MCF 10A (cell line): ENCODE results near the gene PRG2. TPM values are rescaled to one million over a fixed set of nuclear protein-coding genes. Genes with fewer than 3 reads are reported as not detected.

ENCODE experiments used
- BruUV-seq: library from RNA; stranded (reverse); fragments of 400-500 nt; replicated peaks from 2 replicates; lab custom pipeline; 2021; lab: Mats Ljungman, UMichigan
- CTCF ChIA-PET: fragments of 300-600 bp; sonication (Branson Sonifier 250); formaldehyde crosslinking; extraction: SDS; loops from one replicate; lab custom pipeline; 2021; ENCODE audit warnings: antibody characterized with exemption, inconsistent platforms; lab: Yijun Ruan, JAX
- POLR2A ChIA-PET: fragments of 300-600, 350-650 bp; sonication (Branson Sonifier 250); formaldehyde crosslinking; extraction: SDS; loops from one replicate; lab custom pipeline; 2020; ENCODE audit warnings: antibody characterized with exemption, inconsistent platforms; lab: Yijun Ruan, JAX
- DNase-seq: peaks from one replicate; pipeline ENCODE4 v3.0.0-alpha.2; 2018; ENCODE audit not compliant: unreplicated experiment
- H3K27ac Mint-ChIP-seq: one replicate; pipeline ENCODE4 v1.8.0; 2022; ENCODE audit warnings: mild to moderate bottlenecking, low read depth, mixed read lengths; ENCODE audit not compliant: unreplicated experiment
- H3K27me3 Mint-ChIP-seq: one replicate; pipeline ENCODE4 v1.8.0; 2022; ENCODE audit warnings: mixed read lengths; ENCODE audit not compliant: insufficient read depth, unreplicated experiment
- H3K36me3 Mint-ChIP-seq: one replicate; pipeline ENCODE4 v1.8.0; 2022; ENCODE audit warnings: mild to moderate bottlenecking, moderate library complexity, mixed read lengths; ENCODE audit not compliant: insufficient read depth, unreplicated experiment
- H3K4me1 Mint-ChIP-seq: one replicate; pipeline ENCODE4 v1.8.0; 2022; ENCODE audit warnings: mixed read lengths; ENCODE audit not compliant: insufficient read depth, unreplicated experiment
- H3K4me3 Mint-ChIP-seq: one replicate; pipeline ENCODE4 v1.8.0; 2022; ENCODE audit warnings: mild to moderate bottlenecking, moderate library complexity, mixed read lengths; ENCODE audit not compliant: unreplicated experiment
- H3K9me3 Mint-ChIP-seq: one replicate; pipeline ENCODE4 v1.8.0; 2022; ENCODE audit warnings: mixed read lengths; ENCODE audit not compliant: unreplicated experiment
- intact Hi-C: fragments of 100-400 bp; cut with micrococcal nuclease; formaldehyde crosslinking; loops from 2 replicates; pipeline ENCODE4 v1.14.1; 2022
- total RNA-seq: library from RNA; stranded (reverse); gene quantifications from 2 replicates; pipeline ENCODE4 v1.2.3, GENCODE V29; 2022
- TF ChIP-seq, protein P1 (sequence below): fragments of 200-600 bp; IDR thresholded peaks from one replicate; pipeline ENCODE4 v1.8.0; 2022; ENCODE audit warnings: antibody characterized with exemption, mild to moderate bottlenecking; ENCODE audit not compliant: unreplicated experiment

PRG2 gene
- total RNA-seq, 1 experiment from 2014 or later: not detected

DNA sequence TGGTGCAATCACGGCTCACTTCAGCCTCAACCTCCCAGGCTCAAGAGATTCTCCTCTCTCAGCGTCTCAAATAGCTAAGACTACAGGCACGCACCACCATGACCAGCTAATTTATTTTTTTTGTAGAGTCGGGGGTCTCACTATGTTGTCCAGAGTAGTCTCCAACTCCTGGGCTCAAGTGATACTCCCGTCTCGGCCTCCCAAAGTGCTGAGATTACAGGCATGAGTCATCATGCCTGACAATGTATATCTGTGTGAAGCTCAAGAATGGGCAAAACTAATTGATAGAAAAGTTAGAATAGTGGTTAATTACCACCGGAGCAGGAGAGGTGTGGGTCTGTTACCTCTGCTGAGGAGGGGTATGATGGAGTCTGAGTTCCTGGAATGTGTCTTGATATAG is 45.6 kb upstream of the PRG2 start:
- TF ChIP-seq, protein P1, sequence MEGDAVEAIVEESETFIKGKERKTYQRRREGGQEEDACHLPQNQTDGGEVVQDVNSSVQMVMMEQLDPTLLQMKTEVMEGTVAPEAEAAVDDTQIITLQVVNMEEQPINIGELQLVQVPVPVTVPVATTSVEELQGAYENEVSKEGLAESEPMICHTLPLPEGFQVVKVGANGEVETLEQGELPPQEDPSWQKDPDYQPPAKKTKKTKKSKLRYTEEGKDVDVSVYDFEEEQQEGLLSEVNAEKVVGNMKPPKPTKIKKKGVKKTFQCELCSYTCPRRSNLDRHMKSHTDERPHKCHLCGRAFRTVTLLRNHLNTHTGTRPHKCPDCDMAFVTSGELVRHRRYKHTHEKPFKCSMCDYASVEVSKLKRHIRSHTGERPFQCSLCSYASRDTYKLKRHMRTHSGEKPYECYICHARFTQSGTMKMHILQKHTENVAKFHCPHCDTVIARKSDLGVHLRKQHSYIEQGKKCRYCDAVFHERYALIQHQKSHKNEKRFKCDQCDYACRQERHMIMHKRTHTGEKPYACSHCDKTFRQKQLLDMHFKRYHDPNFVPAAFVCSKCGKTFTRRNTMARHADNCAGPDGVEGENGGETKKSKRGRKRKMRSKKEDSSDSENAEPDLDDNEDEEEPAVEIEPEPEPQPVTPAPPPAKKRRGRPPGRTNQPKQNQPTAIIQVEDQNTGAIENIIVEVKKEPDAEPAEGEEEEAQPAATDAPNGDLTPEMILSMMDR: no peak
- Mint-ChIP-seq H3K4me1 (peaks cover 15% of the 10 kb centered on the region), H3K4me3 (no peak overlapping the region), H3K36me3 (no peaks in the 10 kb centered on the region), H3K9me3 (no peaks in the 10 kb centered on the region), H3K27me3 (no peaks in the 10 kb centered on the region), H3K27ac (no peak overlapping the region)
- intact Hi-C loops: no loop called here
- no peak for DNase-seq
- ChIA-PET POLR2A (interaction anchor here (1.3 to 1.7 kb wide), 2 partner anchors 8 to 21 kb away, joined by 3 read pairs; no protein-coding TSS in a partner anchor), CTCF (interaction anchor here (0.6 to 5.8 kb wide), 8 partner anchors 10 to 1073 kb away, joined by 3 to 40 read pairs (median 4); partner anchors contain the start of gene RTN4RL2)
- no TSS peak for BruUV-seq

DNA sequence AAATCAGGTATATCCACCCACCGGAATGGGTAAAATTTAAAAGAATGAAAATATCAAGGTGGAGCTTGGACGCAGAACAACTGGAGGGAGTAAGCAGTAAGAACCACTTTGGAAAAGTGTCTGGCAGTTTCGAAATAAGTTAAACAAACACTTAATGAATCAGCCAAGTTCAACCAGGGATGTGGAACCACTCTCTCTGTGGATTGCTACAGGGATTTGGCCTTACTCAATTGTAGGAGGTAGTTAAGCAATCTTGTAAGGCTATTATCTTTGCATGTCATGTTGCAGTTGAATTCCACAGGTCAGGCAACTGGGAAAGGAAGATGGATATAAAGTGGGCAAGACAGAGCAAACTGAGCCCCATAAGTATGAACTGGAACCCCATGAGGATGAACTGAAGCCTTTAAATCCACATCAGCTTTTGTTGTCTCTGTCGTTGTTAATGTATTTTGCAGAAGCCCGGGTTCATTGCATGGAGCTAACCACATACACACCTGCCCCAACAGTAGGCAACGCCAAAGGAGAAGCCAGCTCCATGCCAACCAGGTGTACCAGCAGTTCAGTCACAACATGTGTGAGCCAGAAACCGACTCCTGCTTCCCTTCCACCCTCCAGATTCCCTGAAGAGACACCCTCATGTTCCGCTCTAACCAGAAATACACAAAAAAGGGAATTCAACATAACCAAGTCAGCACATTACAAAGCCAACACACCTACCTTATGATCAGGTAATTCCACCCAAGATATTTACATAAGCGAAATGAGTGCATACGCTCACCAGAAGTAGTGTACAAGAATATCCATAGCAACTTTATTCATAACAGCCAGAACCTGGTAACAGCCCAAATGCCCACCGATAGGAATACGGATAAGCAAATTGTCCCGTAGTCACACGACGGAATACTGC is 44.4 kb upstream of the PRG2 start:
- H3K27ac Mint-ChIP-seq: peak overlapping the region; percentile 85
- H3K27me3 Mint-ChIP-seq: no peaks in the 10 kb centered on the region
- ChIA-PET POLR2A (interaction anchor here (0.5 to 1.8 kb wide), 13 partner anchors 8 to 354 kb away, joined by 3 to 18 read pairs (median 3); partner anchors contain the start of gene SLC43A3), CTCF (interaction anchor here (0.6 to 5.8 kb wide), 7 partner anchors 9 to 95 kb away, joined by 3 to 40 read pairs (median 4); no protein-coding TSS in a partner anchor)
- no peaks in the 10 kb centered on the region for H3K36me3 Mint-ChIP-seq
- intact Hi-C loops: no loop called here
- DNase-seq: peak; percentile 96
- BruUV-seq: no TSS peak
- H3K4me1 Mint-ChIP-seq: peaks cover 17% of the 10 kb centered on the region
- peak overlapping the region; percentile 41 for H3K4me3 Mint-ChIP-seq
- TF ChIP-seq, protein P1: no peak
- no peaks in the 10 kb centered on the region for H3K9me3 Mint-ChIP-seq

DNA sequence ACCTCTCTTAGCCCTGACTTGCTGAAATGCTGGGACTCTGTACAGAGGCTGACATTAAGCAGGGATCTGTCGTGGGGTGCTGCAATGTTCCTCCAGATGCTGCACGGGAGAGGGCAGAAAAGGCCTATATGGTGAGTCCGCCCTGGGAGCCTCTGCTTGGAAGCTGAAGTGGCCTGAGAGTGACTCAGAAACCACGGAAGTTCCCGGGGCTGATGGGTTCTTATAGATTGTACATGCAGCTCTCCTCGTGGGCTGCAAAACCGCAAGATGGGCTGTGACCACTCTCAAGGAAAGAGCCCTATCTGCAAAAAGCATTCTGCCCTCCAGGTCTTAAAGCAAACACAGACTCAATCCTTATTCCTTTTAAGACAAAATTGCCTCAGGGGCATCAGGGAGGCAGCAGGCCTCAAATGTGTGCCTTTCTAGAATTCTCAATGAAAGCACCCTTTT is 42.3 kb upstream of the PRG2 start:
- Mint-ChIP-seq H3K4me1 (peaks cover 22% of the 10 kb centered on the region), H3K9me3 (no peaks in the 10 kb centered on the region), H3K4me3 (no peak overlapping the region), H3K27me3 (no peaks in the 10 kb centered on the region), H3K36me3 (no peaks in the 10 kb centered on the region), H3K27ac (peak overlapping the region; percentile 46)
- TF ChIP-seq, protein P1: no peak
- intact Hi-C loops: no loop called here
- ChIA-PET POLR2A (no interaction called here), CTCF (interaction anchor here (1.7 kb wide), 1 partner anchor 61 kb away, joined by 5 read pairs; no protein-coding TSS in a partner anchor)
- DNase-seq: no peak
- BruUV-seq: no TSS peak

DNA sequence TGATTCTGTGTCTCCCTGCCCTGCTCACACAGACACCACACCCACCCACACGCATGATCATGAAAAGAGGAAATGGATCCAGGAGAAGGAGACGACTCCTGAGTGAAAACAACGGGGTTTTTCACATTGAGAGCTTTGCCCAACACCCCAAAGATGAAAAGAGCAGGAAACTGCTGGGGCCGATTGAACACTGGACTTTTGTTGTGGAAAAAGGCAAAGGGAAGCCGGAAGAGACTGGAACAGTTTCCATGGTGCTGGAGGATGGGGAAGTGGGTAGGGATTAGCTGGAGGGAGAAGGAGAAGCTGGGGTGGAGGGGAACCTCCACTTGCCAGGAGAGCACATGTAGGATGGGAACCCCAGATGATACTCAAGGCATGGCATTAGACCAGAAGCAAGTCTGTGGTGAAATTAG is 41.7 kb upstream of the PRG2 start:
- Mint-ChIP-seq H3K4me1 (peaks cover 28% of the 10 kb centered on the region), H3K36me3 (no peaks in the 10 kb centered on the region), H3K9me3 (no peaks in the 10 kb centered on the region), H3K27ac (peak overlapping the region; percentile 46), H3K4me3 (no peak overlapping the region), H3K27me3 (no peaks in the 10 kb centered on the region)
- TF ChIP-seq, protein P1: no peak
- no TSS peak for BruUV-seq
- ChIA-PET CTCF (interaction anchor here (0.6 to 1.7 kb wide), 3 partner anchors 61 to 98 kb away, joined by 3 to 5 read pairs (median 4); no protein-coding TSS in a partner anchor), POLR2A (no interaction called here)
- DNase-seq: no peak
- intact Hi-C loops: no loop called here
